PC-3 (cell line): ENCODE results near the gene ZNF488. TPM values are rescaled to one million over a fixed set of nuclear protein-coding genes. Genes with fewer than 3 reads are reported as not detected.

Experiments
- ATAC-seq: fragments of 200-7000 bp; cut with Tn5 transposase; 2 replicates; pipeline ENCODE4 v1.9.1; 2020; ENCODE audit warnings: mild to moderate bottlenecking, moderate library complexity
- BruUV-seq: library from RNA; stranded (reverse); fragments of 400-500 nt; replicated peaks from 2 replicates; lab custom pipeline; 2021; lab: Mats Ljungman, UMichigan
- CTCF ChIA-PET: fragments of 300-600 bp; sonication (Branson Sonifier 250); formaldehyde crosslinking; loops from one replicate; lab custom pipeline; 2022; ENCODE audit warnings: antibody characterized with exemption; lab: Charles Lee
- POLR2A ChIA-PET: fragments of 300-600 bp; sonication (Branson Sonifier 250); formaldehyde crosslinking; loops from one replicate; lab custom pipeline; 2022; ENCODE audit warnings: antibody characterized with exemption; ENCODE audit not compliant: unreplicated experiment; lab: Charles Lee
- DNase-seq: peaks from one replicate; pipeline ENCODE4 v3.0.0-alpha.2; 2015
- H2AFZ ChIP-seq: fragments of 300-600 bp; sonication (generic); 2 replicates; pipeline ENCODE4 v1.6.0; 2016; ENCODE audit warnings: antibody characterized with exemption, low read length
- H3F3A ChIP-seq: fragments of 300-600 bp; sonication (generic); one replicate; pipeline ENCODE4 v1.6.0; 2017; ENCODE audit warnings: antibody characterized with exemption, low read length, control low read depth, mild to moderate bottlenecking; ENCODE audit not compliant: unreplicated experiment
- H3K27ac ChIP-seq: fragments of 300-600 bp; sonication (generic); 2 replicates; pipeline ENCODE4 v1.5.1; 2016; ENCODE audit warnings: mild to moderate bottlenecking, low read length
- H3K27me3 ChIP-seq: fragments of 300-600 bp; sonication (generic); 2 replicates; pipeline ENCODE4 v1.6.1; 2016; ENCODE audit warnings: low read length, mixed read lengths
- H3K36me3 ChIP-seq: fragments of 300-600 bp; sonication (generic); 2 replicates; pipeline ENCODE4 v1.6.1; 2016; ENCODE audit warnings: low read depth, mixed run types, low read length, mixed read lengths
- H3K4me1 ChIP-seq: fragments of 300-600 bp; sonication (generic); 2 replicates; pipeline ENCODE4 v1.5.1; 2016; ENCODE audit warnings: low read length; ENCODE audit not compliant: insufficient read depth
- H3K4me2 ChIP-seq: fragments of 300-600 bp; sonication (generic); 2 replicates; pipeline ENCODE4 v1.6.0; 2016; ENCODE audit warnings: low read length
- H3K4me3 ChIP-seq: fragments of 300-600 bp; sonication (generic); 2 replicates; pipeline ENCODE4 v1.5.1; 2016; ENCODE audit warnings: mild to moderate bottlenecking, low read length, mixed read lengths
- H3K79me2 ChIP-seq: fragments of 300-600 bp; sonication (generic); 2 replicates; pipeline ENCODE4 v1.6.1; 2017; ENCODE audit warnings: low read length, mixed read lengths
- H3K9ac ChIP-seq: fragments of 300-600 bp; sonication (generic); 2 replicates; pipeline ENCODE4 v1.6.0; 2016; ENCODE audit warnings: mild to moderate bottlenecking, low read length
- H3K9me2 ChIP-seq: fragments of 300-600 bp; sonication (generic); replicated peaks from 2 replicates; pipeline ENCODE4 v1.6.1; 2016; ENCODE audit warnings: mixed run types, low read length, mixed read lengths
- H3K9me3 ChIP-seq: fragments of 300-600 bp; sonication (generic); 2 replicates; pipeline ENCODE4 v1.6.1; 2016; ENCODE audit warnings: low read length, mixed read lengths
- H4K20me1 ChIP-seq: fragments of 300-600 bp; sonication (generic); 2 replicates; pipeline ENCODE4 v1.6.1; 2016; ENCODE audit warnings: low read length, mixed read lengths
- CTCF ChIP-seq: fragments of 300-600 bp; sonication (generic); conservative IDR thresholded peaks from 2 replicates; pipeline ENCODE4 v1.5.1; 2017; ENCODE audit warnings: antibody characterized with exemption, low read depth, mild to moderate bottlenecking, low read length
- EZH2 ChIP-seq: fragments of 300-600 bp; sonication (generic); IDR thresholded peaks from one replicate; pipeline ENCODE4 v1.6.1; 2017; ENCODE audit warnings: antibody characterized with exemption, mild to moderate bottlenecking, low read length; ENCODE audit not compliant: unreplicated experiment
- EZH2phosphoT487 ChIP-seq: fragments of 300-600 bp; sonication (generic); IDR thresholded peaks from 2 replicates; pipeline ENCODE4 v1.6.1; 2018; ENCODE audit warnings: mild to moderate bottlenecking, antibody characterized with exemption, low read length, borderline replicate concordance
- intact Hi-C: fragments of 100-400 bp; cut with micrococcal nuclease; formaldehyde crosslinking; loops from 2 replicates; pipeline ENCODE4 v1.9.0; 2023
- total RNA-seq: library from RNA; depleted of rRNA; stranded (reverse); fragments of >200 nt; gene quantifications from 2 replicates; pipeline ENCODE4 v1.2.3, GENCODE V29; 2014

ZNF488 gene
- total RNA-seq, 1 experiment from 2014 or later, result 1.7 TPM

GRCh38 chr10:47403446-47404318, 19.6 kb upstream of the ZNF488 start:
- TF ChIP-seq CTCF (peak; percentile 26; the same call in 1 of the 2 replicates), EZH2 (no peak)
- Histone ChIP-seq H3K4me2 (peak overlapping the region; percentile 58; the same call in 1 of the 2 replicates), H3K9me3 (no peaks in the 10 kb centered on the region), H3K36me3 (no peaks in the 10 kb centered on the region), H3K9ac (peak overlapping the region; percentile 8; the same call in 1 of the 2 replicates), H3K27ac (peak overlapping the region; percentile 46; the same call in 1 of the 2 replicates), H3K4me1 (peaks cover 51% of the 10 kb centered on the region), H3K4me3 (no peak overlapping the region), H4K20me1 (no peaks in the 10 kb centered on the region), H3K79me2 (no peaks in the 10 kb centered on the region), H3F3A (no peaks in the 10 kb centered on the region), H3K9me2 (no peaks in the 10 kb centered on the region), H2AFZ (no peak overlapping the region), H3K27me3 (no peaks in the 10 kb centered on the region)
- BruUV-seq, result no TSS peak
- CTCF ChIA-PET, result no interaction called here
- POLR2A ChIA-PET, result no interaction called here
- ATAC-seq, result no peak
- intact Hi-C loops, result loop anchor here (1.0 kb wide), 1 partner anchor 36 kb away; no protein-coding TSS in a partner anchor
- DNase-seq, result no peak

DNA sequence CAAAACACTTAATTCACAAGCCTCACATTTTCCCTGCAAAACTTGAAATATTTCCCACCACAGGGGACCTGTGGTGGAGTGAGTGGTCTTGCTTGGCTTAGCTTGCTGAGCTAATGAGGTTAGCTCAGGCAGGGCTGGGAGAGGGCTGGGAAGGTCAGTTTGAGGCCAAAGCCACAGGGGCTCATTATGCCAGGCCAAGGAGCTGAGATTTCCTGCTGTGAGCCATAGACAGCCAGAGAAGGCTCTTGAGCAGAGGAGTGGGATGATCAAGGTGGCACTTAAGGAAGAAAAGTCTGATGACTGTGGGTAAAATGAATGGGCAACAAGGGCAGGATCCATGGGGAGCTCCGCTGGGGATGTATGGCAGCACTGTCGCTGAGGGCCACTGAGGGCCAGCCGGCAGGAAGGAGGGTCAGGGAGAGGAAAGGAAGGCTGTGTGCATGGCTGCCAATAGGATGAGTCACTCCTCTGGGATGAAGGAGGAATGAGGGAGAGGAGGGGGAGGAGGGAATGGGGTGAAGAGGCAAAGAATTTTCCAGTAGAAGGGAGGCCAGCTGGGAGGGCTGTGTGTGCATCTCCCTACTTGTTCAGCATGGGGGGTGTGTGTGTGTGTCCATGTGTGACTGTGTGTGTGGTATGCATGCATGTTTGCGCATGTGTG, 18.7 kb upstream of the ZNF488 start:
- Histone ChIP-seq H2AFZ (peak overlapping the region; percentile 56; the same call in 1 of the 2 replicates), H3K9ac (peak overlapping the region; percentile 26; the same call in 1 of the 2 replicates), H3K27ac (peak overlapping the region; percentile 48), H3K79me2 (no peaks in the 10 kb centered on the region), H3K4me2 (peak overlapping the region; percentile 58), H3K4me3 (no peak overlapping the region), H3K9me3 (no peaks in the 10 kb centered on the region), H3F3A (no peaks in the 10 kb centered on the region), H3K4me1 (peaks cover 51% of the 10 kb centered on the region), H3K9me2 (no peaks in the 10 kb centered on the region), H3K27me3 (no peaks in the 10 kb centered on the region), H4K20me1 (no peaks in the 10 kb centered on the region), H3K36me3 (no peaks in the 10 kb centered on the region)
- ATAC-seq (peak; percentile 58), DNase-seq (peak; percentile 86)
- no peak for TF ChIP-seq CTCF
- TF ChIP-seq EZH2, result no peak
- TF ChIP-seq EZH2phosphoT487, result no peak
- no TSS peak for BruUV-seq
- ChIA-PET POLR2A (no interaction called here), CTCF (no interaction called here)
- intact Hi-C loops, result loop anchor here (1.0 kb wide), 1 partner anchor 37 kb away; no protein-coding TSS in a partner anchor
